Coronary artery (tissue), 2 donors: ENCODE results near the gene NR3C2.

Source experiments
- DNase-seq: peaks from one replicate; pipeline ENCODE4 v3.0.0-alpha.2; 2017; ENCODE audit warnings: low spot score
- H3K27ac ChIP-seq, 2 donors: fragments of 200-600 bp; sonication (generic); one replicate each; pipeline ENCODE4 v1.5.1; 2016 to 2019
- H3K4me3 ChIP-seq: fragments of 200-600 bp; sonication (generic); 2 replicates; pipeline ENCODE4 v1.5.1; 2016; ENCODE audit warnings: mild to moderate bottlenecking, moderate library complexity
- CTCF ChIP-seq: fragments of 200-600 bp; sonication (generic); IDR thresholded peaks from one replicate; pipeline ENCODE4 v1.5.1; 2019; ENCODE audit warnings: antibody characterized with exemption

The NR3C2 gene

DNA sequence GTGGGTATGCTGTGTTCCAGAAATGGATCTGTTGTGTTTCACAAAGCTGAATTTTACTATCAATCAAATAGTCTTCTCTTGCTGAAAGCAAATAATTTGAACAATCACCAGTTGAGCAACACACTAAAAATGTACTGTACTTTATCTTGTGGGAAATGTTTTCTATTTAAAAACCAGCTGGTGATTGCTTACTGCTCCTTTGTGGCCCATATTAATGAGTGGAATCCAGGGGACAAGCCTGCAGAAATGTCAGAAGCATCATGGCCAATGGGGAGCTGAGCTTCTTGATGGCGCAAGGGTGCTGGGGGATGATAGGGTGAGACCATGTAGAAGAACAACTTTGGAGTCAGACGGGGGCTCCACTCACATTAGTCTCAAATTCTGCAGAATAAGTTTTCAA lies 364.2 kb downstream of the NR3C2 start:
- DNase-seq = no peak
- TF ChIP-seq CTCF = no peak
- no peak overlapping the region for H3K27ac ChIP-seq
- H3K4me3 ChIP-seq = no peak overlapping the region

DNA sequence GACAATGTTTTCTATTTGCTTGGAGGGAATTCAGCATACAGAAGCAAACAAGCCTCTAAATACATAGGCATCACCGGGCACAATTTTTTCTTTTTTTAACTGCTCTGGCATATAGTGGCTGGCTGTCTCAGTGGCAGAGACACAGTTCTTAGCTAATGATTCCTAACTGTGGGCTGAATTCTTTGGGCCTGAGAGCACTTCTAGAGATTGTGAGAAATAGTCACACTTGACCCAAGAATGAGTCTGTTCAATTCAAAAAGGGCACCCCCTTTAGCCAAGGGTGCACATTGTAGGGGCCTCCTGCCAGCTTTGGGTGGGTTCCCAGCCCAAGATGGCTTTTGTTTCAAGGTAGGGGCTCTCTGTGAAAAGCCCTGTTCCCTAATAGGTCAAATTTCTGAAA lies 364.6 kb downstream of the NR3C2 start:
- Histone ChIP-seq H3K27ac (no peak overlapping the region), H3K4me3 (no peak overlapping the region)
- no peak for TF ChIP-seq CTCF
- DNase-seq = no peak

DNA sequence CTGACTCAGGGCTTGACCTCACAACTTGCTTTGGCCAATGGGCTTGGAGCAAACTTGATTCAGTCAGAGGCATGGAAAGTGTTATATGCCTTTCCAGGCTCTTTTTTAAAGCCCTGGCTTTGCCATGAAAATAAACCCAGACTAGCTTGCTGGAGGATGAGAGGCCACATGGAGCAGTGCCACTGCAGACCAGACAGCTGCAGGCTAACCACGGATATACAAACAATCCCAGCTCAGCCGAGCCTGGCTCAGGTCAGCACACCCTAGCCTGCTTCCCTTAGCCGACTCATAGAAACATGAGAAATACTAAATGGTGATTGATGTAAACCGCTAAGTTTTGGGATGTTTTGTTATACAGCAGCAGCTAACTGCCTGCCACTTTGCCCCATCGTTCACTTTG lies 365.2 kb downstream of the NR3C2 start:
- TF ChIP-seq CTCF = no peak
- DNase-seq = no peak
- Histone ChIP-seq H3K4me3 (no peak overlapping the region), H3K27ac (no peak overlapping the region)

- DNase-seq = peak; percentile 9
- TF ChIP-seq CTCF = no peak
- Histone ChIP-seq H3K27ac (no peak overlapping the region), H3K4me3 (no peak overlapping the region)
These were observed 366.8 kb downstream of the NR3C2 start for GRCh38 chr4:148075438-148075837.

GRCh38 chr4:148074462-148074861 lies 367.8 kb downstream of the NR3C2 start:
- H3K4me3 ChIP-seq = no peak overlapping the region
- peak; percentile 64 for DNase-seq
- H3K27ac ChIP-seq = no peak overlapping the region
- no peak for TF ChIP-seq CTCF

GRCh38 chr4:148073349-148073748 lies 368.9 kb downstream of the NR3C2 start:
- Histone ChIP-seq H3K27ac (no peak overlapping the region), H3K4me3 (no peak overlapping the region)
- no peak for TF ChIP-seq CTCF
- peak; percentile 8 for DNase-seq

GRCh38 chr4:148072789-148073188 lies 369.4 kb downstream of the NR3C2 start:
- TF ChIP-seq CTCF = no peak
- Histone ChIP-seq H3K27ac (no peak overlapping the region), H3K4me3 (no peak overlapping the region)
- DNase-seq = peak; percentile 62
